Cardiac ventricle fibroblast (primary cell): ENCODE results near the gene MPP2. TPM values are rescaled to one million over a fixed set of nuclear protein-coding genes. Genes with fewer than 3 reads are reported as not detected.

Experiments
- total RNA-seq: library from RNA; depleted of rRNA; stranded (reverse); fragments of >200 nt; gene quantifications from 2 replicates; pipeline ENCODE4 v1.2.3, GENCODE V29; 2015

MPP2 gene, protein sequence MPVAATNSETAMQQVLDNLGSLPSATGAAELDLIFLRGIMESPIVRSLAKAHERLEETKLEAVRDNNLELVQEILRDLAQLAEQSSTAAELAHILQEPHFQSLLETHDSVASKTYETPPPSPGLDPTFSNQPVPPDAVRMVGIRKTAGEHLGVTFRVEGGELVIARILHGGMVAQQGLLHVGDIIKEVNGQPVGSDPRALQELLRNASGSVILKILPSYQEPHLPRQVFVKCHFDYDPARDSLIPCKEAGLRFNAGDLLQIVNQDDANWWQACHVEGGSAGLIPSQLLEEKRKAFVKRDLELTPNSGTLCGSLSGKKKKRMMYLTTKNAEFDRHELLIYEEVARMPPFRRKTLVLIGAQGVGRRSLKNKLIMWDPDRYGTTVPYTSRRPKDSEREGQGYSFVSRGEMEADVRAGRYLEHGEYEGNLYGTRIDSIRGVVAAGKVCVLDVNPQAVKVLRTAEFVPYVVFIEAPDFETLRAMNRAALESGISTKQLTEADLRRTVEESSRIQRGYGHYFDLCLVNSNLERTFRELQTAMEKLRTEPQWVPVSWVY
- total RNA-seq = 7.1 and 7.6 TPM in 2 replicates

GRCh38 chr17:43907425-43907981 lies at the start of gene MPP2:
Gene MPP2 (minus strand): TSS chr17:43907536. CDS start chr17:43904460, 3,076 bp downstream.

DNA sequence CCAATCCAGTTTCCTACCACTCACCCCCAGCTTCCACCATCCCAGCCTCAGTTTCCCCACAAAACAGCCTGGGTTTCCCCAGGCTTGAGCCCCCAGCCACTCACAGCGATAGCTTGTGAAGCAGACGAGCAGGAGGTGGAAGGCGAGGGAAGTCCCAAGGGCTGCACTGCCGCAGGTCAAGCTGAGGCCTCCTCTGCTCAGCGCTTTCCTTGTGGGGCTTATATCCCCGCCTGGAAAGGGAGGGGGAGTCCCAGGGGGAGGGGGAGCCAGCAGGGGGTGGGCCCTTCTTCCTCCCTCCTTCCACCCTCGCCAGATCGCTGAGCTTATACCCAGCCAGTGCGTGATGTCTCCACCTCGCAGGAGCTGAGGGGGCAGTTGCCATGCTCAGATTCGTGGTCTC lies 46.4 kb upstream of the MPP2 start, which contains the start of gene PYY:
PYY (minus strand) TSS at position 195 of the 400 bp plus-strand sequence. CDS start 457 bp downstream, outside the sequence.

DNA sequence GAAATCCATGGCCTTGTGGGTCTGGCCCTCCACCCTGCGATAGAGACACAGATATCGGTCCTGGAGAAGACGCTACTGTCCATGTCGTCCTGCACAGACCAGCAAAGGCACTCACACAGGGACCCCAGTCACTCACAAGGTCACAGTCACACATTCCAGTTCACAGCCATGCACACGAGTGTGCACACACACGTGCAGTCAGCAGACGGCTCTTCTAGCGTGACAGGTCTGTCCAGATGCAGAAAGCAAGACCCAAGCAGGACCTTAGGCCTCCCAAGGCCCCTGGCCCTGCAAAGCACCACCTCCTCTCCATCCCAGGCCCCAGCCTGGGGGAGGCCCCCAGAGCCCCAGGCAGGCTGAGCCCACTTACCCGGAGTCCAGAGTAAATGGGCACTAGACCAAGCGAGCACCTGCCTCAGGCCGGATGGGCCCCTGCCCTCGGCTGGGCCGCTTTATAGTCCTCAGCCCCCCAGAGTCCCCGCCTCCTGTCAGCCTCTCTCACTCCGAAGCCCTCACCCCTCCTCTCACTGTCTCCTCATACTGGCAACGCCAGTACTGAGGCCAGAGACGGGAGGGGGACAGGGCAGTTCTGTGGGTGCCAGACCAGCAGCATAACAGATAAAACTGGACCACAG lies 34.8 kb upstream of the MPP2 start, which contains the start of gene PPY:
PPY (minus strand) TSS at position 426 of the 635 bp plus-strand sequence. CDS start 822 bp downstream, outside the sequence.

GRCh38 chr17:43846963-43847371 lies 60.4 kb downstream of the MPP2 start, which contains the start of gene CD300LG:
Gene CD300LG (plus strand): TSS chr17:43847176. CDS start chr17:43847217, 41 bp downstream.

DNA sequence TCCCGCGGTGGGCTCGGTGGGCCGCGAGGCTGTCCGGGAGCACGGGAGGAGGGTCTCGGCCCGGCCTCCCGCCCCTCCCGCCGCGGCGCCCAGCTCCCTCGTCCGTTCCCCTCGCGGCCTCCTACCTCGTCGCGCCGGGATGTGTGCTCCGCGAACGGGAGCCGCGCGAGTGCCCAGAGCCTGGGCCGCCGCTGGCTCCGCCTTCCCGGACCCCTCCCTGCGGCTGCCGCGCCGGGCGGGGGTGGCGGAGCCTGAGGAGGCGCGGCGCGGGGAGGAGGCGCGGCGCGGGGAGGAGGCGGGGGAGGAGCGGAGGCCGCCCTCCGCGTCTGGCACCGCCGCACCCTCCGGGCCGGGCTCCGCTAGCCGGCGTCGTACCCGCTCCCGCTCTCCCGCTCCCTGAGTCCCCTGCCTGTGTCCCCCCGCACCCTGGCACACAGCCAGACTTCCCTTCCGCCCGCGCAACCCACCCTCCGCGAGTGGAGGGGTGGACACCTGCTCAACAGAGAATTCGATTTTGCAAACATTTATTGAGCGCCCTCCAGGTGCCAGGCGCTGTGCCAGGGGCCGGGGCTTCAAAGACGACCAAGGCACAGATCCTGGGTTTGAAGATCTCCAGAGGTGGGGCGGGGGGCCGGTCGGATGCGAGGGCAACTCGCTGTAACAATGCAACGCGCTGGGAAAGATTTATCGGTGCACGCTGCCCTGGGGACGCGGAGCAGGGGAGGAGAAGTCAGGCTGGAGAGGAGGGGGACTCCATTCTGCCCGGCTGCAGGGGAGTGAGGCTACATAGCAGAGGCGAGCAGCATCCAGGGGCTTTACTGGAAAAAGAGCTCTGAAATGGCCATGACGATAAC lies 74.1 kb downstream of the MPP2 start, which contains the start of gene MPP3:
MPP3 (minus strand) TSS at position 171 of the 854 bp plus-strand sequence. CDS start 1,240 bp downstream, outside the sequence.

Other genes starting within 250 kb of the MPP2 start
- 0.25 TPM in 1 of 2 replicates, not detected in the other for gene MEOX1, start 245.6 kb downstream of the MPP2 start, total RNA-seq
- not detected in 2 replicates for gene SOST, start 148.7 kb downstream of the MPP2 start, total RNA-seq
- 19.4 and 23.5 TPM in 2 replicates for gene DUSP3, start 128.6 kb downstream of the MPP2 start, total RNA-seq
- gene CFAP97D1, start 127.1 kb downstream of the MPP2 start, total RNA-seq = 0.20 TPM in 1 of 2 replicates, not detected in the other
- gene MPP3, start 74.4 kb downstream of the MPP2 start, total RNA-seq = 3.4 and 3.6 TPM in 2 replicates
- gene CD300LG, start 60.4 kb downstream of the MPP2 start, total RNA-seq = 0.50 TPM in 1 of 2 replicates, not detected in the other
- gene PPY, start 34.9 kb upstream of the MPP2 start, total RNA-seq = not detected in 2 replicates
- gene PYY, start 46.4 kb upstream of the MPP2 start, total RNA-seq = not detected in 2 replicates
- gene NAGS, start 97.1 kb upstream of the MPP2 start, total RNA-seq = 1.6 TPM in 2 replicates
- gene TMEM101, start 107.4 kb upstream of the MPP2 start, total RNA-seq = 30.1 and 34.9 TPM in 2 replicates
- gene LSM12, start 159.1 kb upstream of the MPP2 start, total RNA-seq = 34.0 and 34.5 TPM in 2 replicates
- 45.3 and 55.5 TPM in 2 replicates for gene G6PC3, start 163.2 kb upstream of the MPP2 start, total RNA-seq
- 29.0 and 53.2 TPM in 2 replicates for gene HDAC5, start 216.1 kb upstream of the MPP2 start, total RNA-seq
- gene HROB, start 234.4 kb upstream of the MPP2 start, total RNA-seq = 0.50 and 0.98 TPM in 2 replicates